ENCODE results near the gene GLYATL3. TPM values are rescaled to one million over a fixed set of nuclear protein-coding genes. Genes with fewer than 3 reads are reported as not detected.

GLYATL3 gene
- total RNA-seq, 1 donor from 2014 or later = not detected

DNA sequence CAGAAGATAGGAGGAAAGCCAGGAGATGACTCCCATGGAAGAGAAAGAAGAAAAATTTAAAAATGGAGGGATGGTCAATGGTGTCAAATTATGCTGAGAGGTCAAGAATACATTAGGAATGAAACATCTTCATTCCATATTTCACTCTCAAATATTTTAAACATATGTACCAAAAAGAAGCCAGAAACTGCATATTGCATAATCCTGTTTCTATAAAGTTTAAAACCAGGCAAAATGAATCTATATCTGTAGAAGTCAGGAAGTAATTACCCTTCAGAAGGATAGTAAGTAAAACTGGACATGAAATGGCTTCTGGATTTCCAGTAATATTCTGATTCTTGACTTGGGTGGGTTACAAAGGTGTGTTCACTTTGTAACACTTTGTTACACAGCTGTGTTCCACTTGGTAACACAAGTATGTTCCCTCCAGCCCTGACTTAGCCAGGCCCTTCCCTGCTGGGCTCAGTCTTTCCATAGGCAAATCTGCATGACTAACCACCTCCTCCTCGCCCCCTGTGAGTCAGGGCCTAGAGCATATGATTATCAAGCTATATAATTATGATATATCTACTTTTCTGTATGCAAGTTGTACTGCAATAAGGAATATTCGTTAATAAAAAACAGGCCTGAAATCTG, 30.5 kb downstream of the GLYATL3 start:
- ChIA-PET POLR2A (no interaction called here), CTCF (no interaction called here)
- H3K36me3 Mint-ChIP-seq (ENCODE audit: low read depth) = no peaks in the 10 kb centered on the region
- no peak overlapping the region for H3K27ac Mint-ChIP-seq
- no peaks in the 10 kb centered on the region for H3K9me3 Mint-ChIP-seq
- ATAC-seq (ENCODE audit: low read depth) (no peak), DNase-seq (no peak)
- intact Hi-C loops (cut with micrococcal nuclease) = no loop called here
- peaks cover 4% of the 10 kb centered on the region for H3K27me3 Mint-ChIP-seq
- TF ChIP-seq CTCF (IDR thresholded peaks at IDR 0.05) = no peak
- H3K4me3 Mint-ChIP-seq = no peak overlapping the region
- H3K4me1 Mint-ChIP-seq = peaks cover 3% of the 10 kb centered on the region

DNA sequence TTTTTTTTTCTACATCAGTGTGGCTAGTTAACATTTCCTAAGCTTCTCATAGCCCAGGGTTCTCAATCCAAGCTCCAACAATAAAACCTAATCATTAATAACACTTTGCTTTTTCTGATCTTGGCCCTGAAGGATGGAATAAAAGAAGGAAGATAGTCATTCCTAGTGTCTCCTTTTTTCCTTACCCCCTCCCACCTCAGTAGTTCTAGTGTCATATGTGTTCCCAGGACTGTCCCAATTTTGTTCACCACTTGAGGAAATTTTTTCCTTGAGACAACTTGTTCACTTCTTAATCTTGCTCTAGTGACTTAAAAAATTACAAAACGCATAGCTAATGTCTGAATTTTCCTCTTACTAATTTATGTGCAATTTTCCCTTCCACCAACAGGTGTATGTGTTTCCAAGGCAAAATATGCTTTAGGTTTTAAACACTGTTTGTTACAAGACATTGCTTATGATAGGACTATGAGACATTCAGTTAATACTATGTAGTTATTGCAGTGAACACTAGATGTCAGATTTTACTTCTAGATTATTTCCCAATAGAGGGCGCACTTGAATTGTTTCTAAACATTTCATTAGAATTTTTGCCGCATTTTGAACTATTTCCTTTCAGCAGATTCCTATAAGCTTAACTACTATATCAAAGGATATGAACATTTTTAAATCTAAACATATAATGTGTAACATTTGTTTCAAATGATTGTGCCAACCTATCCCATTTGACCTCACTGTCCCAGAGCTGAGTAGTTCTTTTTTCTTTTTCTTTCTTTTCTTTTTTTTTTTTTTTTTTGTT, 32.2 kb downstream of the GLYATL3 start:
- H3K36me3 Mint-ChIP-seq (ENCODE audit: low read depth) = no peaks in the 10 kb centered on the region
- H3K4me3 Mint-ChIP-seq = peak overlapping the region; percentile 35
- ATAC-seq (ENCODE audit: low read depth) = peak; percentile 47
- no peak overlapping the region for H3K27ac Mint-ChIP-seq
- ChIA-PET POLR2A (no interaction called here), CTCF (interaction anchor here (0.7 to 1.8 kb wide), 6 partner anchors 11 to 320 kb away, joined by 3 to 4 read pairs (median 4); no protein-coding TSS in a partner anchor)
- no peaks in the 10 kb centered on the region for H3K9me3 Mint-ChIP-seq
- intact Hi-C loops (cut with micrococcal nuclease) = loop anchor here (1.0 kb wide), 2 partner anchors 75 to 317 kb away; no protein-coding TSS in a partner anchor
- no peak for DNase-seq
- H3K4me1 Mint-ChIP-seq = peaks cover 3% of the 10 kb centered on the region
- peaks cover 4% of the 10 kb centered on the region for H3K27me3 Mint-ChIP-seq
- peak; percentile 33 for TF ChIP-seq CTCF (IDR thresholded peaks at IDR 0.05)

GRCh38 chr6:49535795-49536194, 36.1 kb downstream of the GLYATL3 start:
- H3K27me3 Mint-ChIP-seq = peaks cover 4% of the 10 kb centered on the region
- ChIA-PET CTCF (interaction anchor here (1.0 kb wide), 1 partner anchor 14 kb away, joined by 3 read pairs; the partner anchor contains the start of gene C6orf141), POLR2A (no interaction called here)

DNA sequence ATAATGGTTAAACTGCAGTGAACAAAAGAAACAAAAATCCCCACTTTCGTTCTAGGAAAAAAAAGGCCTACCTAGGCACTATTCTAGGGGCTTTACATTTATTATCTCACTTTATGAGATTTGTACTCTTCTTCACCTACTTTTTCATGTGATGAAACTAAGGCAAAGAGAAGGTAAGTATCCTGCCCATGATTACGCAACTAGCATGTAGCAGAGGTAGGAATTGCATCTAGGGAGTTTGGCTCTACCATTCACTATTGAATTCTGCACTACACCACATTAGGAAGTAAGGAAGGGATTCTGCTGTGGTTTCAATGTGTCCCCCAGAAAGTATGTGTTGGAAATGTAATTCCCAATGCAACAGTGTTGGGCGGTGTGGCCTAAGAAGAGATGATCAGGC, 39.4 kb downstream of the GLYATL3 start:
- no peak overlapping the region for H3K27ac Mint-ChIP-seq
- CTCF ChIA-PET = no interaction called here
- H3K36me3 Mint-ChIP-seq (ENCODE audit: low read depth) = no peaks in the 10 kb centered on the region
- no peak for DNase-seq
- H3K27me3 Mint-ChIP-seq = no peaks in the 10 kb centered on the region
- ATAC-seq (ENCODE audit: low read depth) = no peak
- intact Hi-C loops (cut with micrococcal nuclease) = no loop called here
- no peaks in the 10 kb centered on the region for H3K4me1 Mint-ChIP-seq
- no peak overlapping the region for H3K4me3 Mint-ChIP-seq
- POLR2A ChIA-PET = no interaction called here
- H3K9me3 Mint-ChIP-seq = no peaks in the 10 kb centered on the region
- no peak for TF ChIP-seq CTCF (IDR thresholded peaks at IDR 0.05)

More at GRCh38 chr6:49535795-49536194, 36.1 kb downstream of the GLYATL3 start:
- DNase-seq = no peak
- Mint-ChIP-seq H3K4me3 (no peak overlapping the region), H3K36me3 (ENCODE audit: low read depth) (no peaks in the 10 kb centered on the region), H3K9me3 (no peaks in the 10 kb centered on the region), H3K4me1 (peaks cover 3% of the 10 kb centered on the region), H3K27ac (no peak overlapping the region)
- intact Hi-C loops (cut with micrococcal nuclease) = no loop called here
- ATAC-seq (ENCODE audit: low read depth) = no peak
- no peak for TF ChIP-seq CTCF (IDR thresholded peaks at IDR 0.05)

DNA sequence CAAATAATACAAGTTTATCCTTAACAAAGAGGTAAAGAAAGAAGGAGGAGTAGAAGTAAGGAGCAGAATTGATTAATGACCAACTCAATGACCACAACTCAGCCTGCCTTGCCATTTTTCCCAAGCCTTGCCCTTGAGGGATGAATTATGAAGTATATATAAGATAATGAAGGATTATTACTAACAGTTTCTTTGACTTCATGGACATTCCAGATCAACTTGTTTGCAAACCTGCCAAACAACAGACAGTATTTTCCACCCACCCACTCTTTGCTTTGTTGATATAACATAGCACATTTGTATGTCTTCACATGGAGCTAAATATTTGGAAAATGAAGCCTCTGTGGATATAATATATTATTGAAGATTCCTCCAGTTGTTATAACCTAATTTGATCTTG, 40.9 kb downstream of the GLYATL3 start:
- Mint-ChIP-seq H3K27me3 (no peaks in the 10 kb centered on the region), H3K4me1 (no peaks in the 10 kb centered on the region), H3K9me3 (no peaks in the 10 kb centered on the region), H3K4me3 (no peak overlapping the region), H3K36me3 (ENCODE audit: low read depth) (no peaks in the 10 kb centered on the region), H3K27ac (no peak overlapping the region)
- CTCF ChIA-PET = no interaction called here
- no peak for TF ChIP-seq CTCF (IDR thresholded peaks at IDR 0.05)
- ATAC-seq (ENCODE audit: low read depth) = no peak
- DNase-seq = no peak
- POLR2A ChIA-PET = no interaction called here
- intact Hi-C loops (cut with micrococcal nuclease) = no loop called here

Data from activated B cell treated with CpG ODN at 0.5 μM for 24 hours (primary cell).